T1000 (cell line): ENCODE data around the gene ADGRD1.

Source experiments
- DNase-seq: peaks from one replicate; lab custom pipeline; 2025; ENCODE audit warnings: mixed read lengths; lab: John Stamatoyannopoulos, UW

ADGRD1 gene

GRCh38 chr12:131007031-131007739 lies 53.5 kb downstream of the ADGRD1 start:
- DNase-seq: no peak

- no peak for DNase-seq
Measured at GRCh38 chr12:131007740-131008117, 54.0 kb downstream of the ADGRD1 start.

GRCh38 chr12:131008131-131008912 lies 54.6 kb downstream of the ADGRD1 start:
- no peak for DNase-seq

GRCh38 chr12:131008913-131009270 lies 55.2 kb downstream of the ADGRD1 start:
- DNase-seq: no peak

- no peak for DNase-seq
Measured at GRCh38 chr12:131009595-131010395, 56.1 kb downstream of the ADGRD1 start.

GRCh38 chr12:131010396-131011131 lies 56.9 kb downstream of the ADGRD1 start:
- DNase-seq: no peak

- no peak for DNase-seq
Measured at GRCh38 chr12:131011165-131012079, 57.7 kb downstream of the ADGRD1 start.

- no peak for DNase-seq
Measured at GRCh38 chr12:131012279-131013069, 58.8 kb downstream of the ADGRD1 start.

- DNase-seq: no peak
Measured at GRCh38 chr12:131013118-131013517, 59.4 kb downstream of the ADGRD1 start.

- no peak for DNase-seq
Measured at GRCh38 chr12:131014343-131014742, 60.6 kb downstream of the ADGRD1 start.

GRCh38 chr12:131015581-131016337 lies 62.1 kb downstream of the ADGRD1 start:
- no peak for DNase-seq

GRCh38 chr12:131017477-131017991 lies 63.8 kb downstream of the ADGRD1 start:
- no peak for DNase-seq

- DNase-seq: no peak
Measured at GRCh38 chr12:131018019-131018620, 64.4 kb downstream of the ADGRD1 start.

GRCh38 chr12:131018808-131019397 lies 65.2 kb downstream of the ADGRD1 start:
- DNase-seq: no peak

GRCh38 chr12:131020326-131021153 lies 66.8 kb downstream of the ADGRD1 start:
- no peak for DNase-seq

GRCh38 chr12:131021154-131021541 lies 67.4 kb downstream of the ADGRD1 start:
- no peak for DNase-seq

GRCh38 chr12:131024026-131024425 lies 70.3 kb downstream of the ADGRD1 start:
- DNase-seq: no peak
